ENCODE data around the gene ELK1.

DNA sequence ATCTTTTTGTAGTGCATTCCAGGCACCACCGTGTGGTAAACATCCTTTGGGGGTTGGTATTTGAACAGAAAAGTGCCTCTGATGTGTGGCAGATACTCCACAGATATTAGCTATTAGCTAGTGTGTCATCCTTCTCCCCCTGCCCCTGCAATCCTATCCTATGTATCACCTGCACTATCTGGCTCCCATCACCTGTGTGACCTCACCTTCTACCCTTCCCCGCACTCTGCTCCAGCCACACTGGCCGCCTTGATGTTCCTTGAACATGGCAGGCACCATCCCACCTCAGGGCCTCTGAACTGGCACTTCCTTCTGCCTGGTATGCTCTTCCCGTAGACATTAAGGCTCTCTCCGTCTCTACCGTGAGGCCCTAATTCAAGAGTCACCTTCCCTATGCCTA, 3.7 kb downstream of the ELK1 start:
- TF ChIP-seq, protein P1, sequence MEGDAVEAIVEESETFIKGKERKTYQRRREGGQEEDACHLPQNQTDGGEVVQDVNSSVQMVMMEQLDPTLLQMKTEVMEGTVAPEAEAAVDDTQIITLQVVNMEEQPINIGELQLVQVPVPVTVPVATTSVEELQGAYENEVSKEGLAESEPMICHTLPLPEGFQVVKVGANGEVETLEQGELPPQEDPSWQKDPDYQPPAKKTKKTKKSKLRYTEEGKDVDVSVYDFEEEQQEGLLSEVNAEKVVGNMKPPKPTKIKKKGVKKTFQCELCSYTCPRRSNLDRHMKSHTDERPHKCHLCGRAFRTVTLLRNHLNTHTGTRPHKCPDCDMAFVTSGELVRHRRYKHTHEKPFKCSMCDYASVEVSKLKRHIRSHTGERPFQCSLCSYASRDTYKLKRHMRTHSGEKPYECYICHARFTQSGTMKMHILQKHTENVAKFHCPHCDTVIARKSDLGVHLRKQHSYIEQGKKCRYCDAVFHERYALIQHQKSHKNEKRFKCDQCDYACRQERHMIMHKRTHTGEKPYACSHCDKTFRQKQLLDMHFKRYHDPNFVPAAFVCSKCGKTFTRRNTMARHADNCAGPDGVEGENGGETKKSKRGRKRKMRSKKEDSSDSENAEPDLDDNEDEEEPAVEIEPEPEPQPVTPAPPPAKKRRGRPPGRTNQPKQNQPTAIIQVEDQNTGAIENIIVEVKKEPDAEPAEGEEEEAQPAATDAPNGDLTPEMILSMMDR (IDR thresholded peaks at IDR 0.05; ENCODE audit: low read depth, low read length, poor library complexity, severe bottlenecking) = no peak
- TF ChIP-seq EZH2phosphoT487 (IDR thresholded peaks at IDR 0.05; ENCODE audit: borderline replicate concordance, low read length) = no peak
